Mesodermal cell (in vitro differentiated cells): Measurements from ENCODE around the gene COL4A6.
"Not testable (repeated sequence)": the region's sequence is repeated elsewhere in the genome, so short reads cannot be mapped to it uniquely, and the experiment has no call there.

ENCODE experiments used
- H3K27ac ChIP-seq: 2 replicates; pipeline ENCODE4 v1.7.0; 2013; ENCODE audit warnings: mild to moderate bottlenecking, low read depth, low read length, moderate library complexity; ENCODE audit not compliant: severe bottlenecking
- H3K36me3 ChIP-seq: 2 replicates; pipeline ENCODE4 v1.7.1; 2013; ENCODE audit warnings: mild to moderate bottlenecking, low read length, moderate library complexity; ENCODE audit not compliant: control insufficient read depth, insufficient read depth
- H3K4me1 ChIP-seq: one replicate; pipeline ENCODE4 v1.7.1; 2013; ENCODE audit warnings: mild to moderate bottlenecking, low read length; ENCODE audit not compliant: insufficient read depth, control insufficient read depth, poor library complexity, severe bottlenecking
- H3K4me3 ChIP-seq: 2 replicates; pipeline ENCODE4 v1.7.0; 2013; ENCODE audit warnings: low read length, control low read depth, mild to moderate bottlenecking; ENCODE audit not compliant: insufficient read depth, poor library complexity, severe bottlenecking; ENCODE audit errors: extremely low read depth
- H3K9me3 ChIP-seq: 2 replicates; pipeline ENCODE4 v1.7.1; 2013; ENCODE audit warnings: mild to moderate bottlenecking, low read length, moderate library complexity; ENCODE audit not compliant: control insufficient read depth
- WGBS, 2 experiments: methylation state at CpG; one replicate each; pipeline ENCODE4 v1.1.5; 2013; ENCODE audit warnings: missing lambda C conversion rate in 2 of 2; ENCODE audit not compliant: insufficient coverage in 2 of 2; 5-methylcytosine and 5-hydroxymethylcytosine counted together

COL4A6 gene

GRCh38 chrX:108412783-108413182 lies 25.4 kb downstream of the COL4A6 start:
- peaks cover 4% of the 10 kb centered on the region for H3K36me3 ChIP-seq
- H3K27ac ChIP-seq, result no peak overlapping the region
- no peaks in the 10 kb centered on the region for H3K9me3 ChIP-seq
- no peak overlapping the region for H3K4me3 ChIP-seq
- H3K4me1 ChIP-seq, result peaks cover 3% of the 10 kb centered on the region

GRCh38 chrX:108399418-108400165 lies 38.6 kb downstream of the COL4A6 start:
- no peaks in the 10 kb centered on the region for H3K36me3 ChIP-seq
- H3K27ac ChIP-seq, result no peak overlapping the region
- peaks cover 19% of the 10 kb centered on the region for H3K4me1 ChIP-seq
- H3K4me3 ChIP-seq, result no peak overlapping the region
- no CpG with 5 or more reads among the region's 1 CpG for WGBS, 2 experiments
- no peaks in the 10 kb centered on the region for H3K9me3 ChIP-seq

GRCh38 chrX:108397627-108398391 lies 40.4 kb downstream of the COL4A6 start:
- Histone ChIP-seq H3K36me3 (no peaks in the 10 kb centered on the region), H3K4me3 (no peak overlapping the region), H3K4me1 (peaks cover 19% of the 10 kb centered on the region), H3K27ac (no peak overlapping the region), H3K9me3 (no peaks in the 10 kb centered on the region)
- WGBS, 2 experiments, result 100% methylated on average over 1 of the region's 6 CpGs; no CpG with 5 or more reads in 1 of the 2 experiments

- WGBS, 2 experiments, result no CpG with 5 or more reads among the region's 1 CpG
- no peak overlapping the region for H3K27ac ChIP-seq
- H3K4me1 ChIP-seq, result peaks cover 19% of the 10 kb centered on the region
- no peaks in the 10 kb centered on the region for H3K36me3 ChIP-seq
- no peaks in the 10 kb centered on the region for H3K9me3 ChIP-seq
- no peak overlapping the region for H3K4me3 ChIP-seq
Measured at GRCh38 chrX:108396986-108397385, 41.2 kb downstream of the COL4A6 start.

- 29 to 66% methylated on average over 1 to 3 of the region's 6 CpGs for WGBS, 2 experiments
- Histone ChIP-seq H3K4me3 (no peak overlapping the region), H3K27ac (no peak overlapping the region), H3K36me3 (no peaks in the 10 kb centered on the region), H3K9me3 (no peaks in the 10 kb centered on the region), H3K4me1 (peaks cover 19% of the 10 kb centered on the region)
Measured at GRCh38 chrX:108396188-108396891, 41.9 kb downstream of the COL4A6 start.

GRCh38 chrX:108390976-108391717 lies 47.1 kb downstream of the COL4A6 start:
- 74% methylated on average over 3 of the region's 9 CpGs; no CpG with 5 or more reads in 1 of the 2 experiments for WGBS, 2 experiments
- not testable (repeated sequence) for H3K4me3 ChIP-seq, H3K27ac ChIP-seq, H3K9me3 ChIP-seq, H3K36me3 ChIP-seq, H3K4me1 ChIP-seq

GRCh38 chrX:108384783-108385182 lies 53.4 kb downstream of the COL4A6 start:
- Histone ChIP-seq H3K27ac (no peak overlapping the region), H3K4me1 (no peaks in the 10 kb centered on the region), H3K4me3 (no peak overlapping the region), H3K9me3 (no peaks in the 10 kb centered on the region), H3K36me3 (no peaks in the 10 kb centered on the region)
- no CpG with 5 or more reads among the region's 1 CpG for WGBS, 2 experiments

- no peaks in the 10 kb centered on the region for H3K9me3 ChIP-seq
- WGBS, 2 experiments, result 100% methylated on average over 2 of the region's 2 CpGs; no CpG with 5 or more reads in 1 of the 2 experiments
- no peaks in the 10 kb centered on the region for H3K4me1 ChIP-seq
- H3K27ac ChIP-seq, result no peak overlapping the region
- no peaks in the 10 kb centered on the region for H3K36me3 ChIP-seq
- H3K4me3 ChIP-seq, result no peak overlapping the region
Measured at GRCh38 chrX:108380222-108380621, 58.0 kb downstream of the COL4A6 start.

- not testable (repeated sequence) for H3K27ac ChIP-seq, H3K4me3 ChIP-seq, H3K9me3 ChIP-seq, H3K4me1 ChIP-seq, H3K36me3 ChIP-seq
- WGBS, 2 experiments, result no CpG with 5 or more reads among the region's 11 CpGs
Measured at GRCh38 chrX:108376821-108377220, 61.4 kb downstream of the COL4A6 start.

GRCh38 chrX:108375591-108375990 lies 62.6 kb downstream of the COL4A6 start:
- not testable (repeated sequence) for H3K4me3 ChIP-seq, H3K4me1 ChIP-seq, H3K9me3 ChIP-seq, H3K27ac ChIP-seq, H3K36me3 ChIP-seq
- WGBS, 2 experiments, result 63 to 100% methylated on average over 1 of the region's 2 CpGs
